Measurements from ENCODE around the gene LIMS2.

The LIMS2 gene

DNA sequence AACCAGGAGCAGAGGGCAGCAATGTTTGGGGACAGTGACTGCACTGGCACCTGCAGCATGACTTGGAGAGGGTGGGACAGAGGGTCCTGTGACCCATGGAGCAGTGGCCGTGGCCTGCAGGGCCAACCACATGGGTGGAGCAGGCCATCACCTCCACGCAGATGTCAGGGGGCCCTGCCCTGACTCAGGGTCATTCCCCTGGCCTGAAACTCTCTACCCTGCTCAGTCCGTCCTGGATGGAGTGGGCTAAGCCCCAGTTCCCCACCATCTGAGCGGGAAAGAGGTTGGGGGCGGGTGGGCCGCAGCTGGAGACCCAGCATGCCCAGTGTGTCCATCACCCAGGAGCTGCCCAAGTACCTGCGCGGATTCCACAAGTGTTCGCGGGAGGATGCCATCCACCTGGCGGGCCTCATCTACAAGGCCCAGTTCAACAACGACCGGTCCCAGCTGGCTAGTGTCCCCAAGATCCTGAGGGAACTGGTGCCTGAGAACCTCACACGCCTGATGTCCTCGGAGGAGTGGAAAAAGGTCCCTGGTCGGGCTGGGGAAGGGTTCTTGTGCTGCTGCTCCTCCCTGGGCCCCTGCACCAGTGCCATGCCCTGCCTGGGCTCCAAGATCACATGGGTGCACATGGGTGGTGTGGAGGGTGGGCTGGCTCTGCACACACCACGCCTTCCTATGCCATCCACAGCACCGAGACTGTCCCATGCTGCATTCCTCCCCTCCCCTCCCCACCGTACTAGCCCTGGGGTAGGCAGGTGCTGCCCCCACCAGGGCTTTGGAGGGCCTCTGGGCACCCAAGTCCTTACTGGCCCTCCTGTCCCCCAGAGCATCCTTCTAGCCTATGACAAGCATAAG is 39.7 kb downstream of the LIMS2 start:
- TF ChIP-seq, protein P1, sequence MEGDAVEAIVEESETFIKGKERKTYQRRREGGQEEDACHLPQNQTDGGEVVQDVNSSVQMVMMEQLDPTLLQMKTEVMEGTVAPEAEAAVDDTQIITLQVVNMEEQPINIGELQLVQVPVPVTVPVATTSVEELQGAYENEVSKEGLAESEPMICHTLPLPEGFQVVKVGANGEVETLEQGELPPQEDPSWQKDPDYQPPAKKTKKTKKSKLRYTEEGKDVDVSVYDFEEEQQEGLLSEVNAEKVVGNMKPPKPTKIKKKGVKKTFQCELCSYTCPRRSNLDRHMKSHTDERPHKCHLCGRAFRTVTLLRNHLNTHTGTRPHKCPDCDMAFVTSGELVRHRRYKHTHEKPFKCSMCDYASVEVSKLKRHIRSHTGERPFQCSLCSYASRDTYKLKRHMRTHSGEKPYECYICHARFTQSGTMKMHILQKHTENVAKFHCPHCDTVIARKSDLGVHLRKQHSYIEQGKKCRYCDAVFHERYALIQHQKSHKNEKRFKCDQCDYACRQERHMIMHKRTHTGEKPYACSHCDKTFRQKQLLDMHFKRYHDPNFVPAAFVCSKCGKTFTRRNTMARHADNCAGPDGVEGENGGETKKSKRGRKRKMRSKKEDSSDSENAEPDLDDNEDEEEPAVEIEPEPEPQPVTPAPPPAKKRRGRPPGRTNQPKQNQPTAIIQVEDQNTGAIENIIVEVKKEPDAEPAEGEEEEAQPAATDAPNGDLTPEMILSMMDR (IDR thresholded peaks at IDR 0.05; ENCODE audit: insufficient read depth, low read depth, low read length, missing control alignments) = no peak
- no peak for DNase-seq (ENCODE audit: low read depth)
- no peak overlapping the region for H3K4me3 ChIP-seq (ENCODE audit: low read depth, low read length)

DNA sequence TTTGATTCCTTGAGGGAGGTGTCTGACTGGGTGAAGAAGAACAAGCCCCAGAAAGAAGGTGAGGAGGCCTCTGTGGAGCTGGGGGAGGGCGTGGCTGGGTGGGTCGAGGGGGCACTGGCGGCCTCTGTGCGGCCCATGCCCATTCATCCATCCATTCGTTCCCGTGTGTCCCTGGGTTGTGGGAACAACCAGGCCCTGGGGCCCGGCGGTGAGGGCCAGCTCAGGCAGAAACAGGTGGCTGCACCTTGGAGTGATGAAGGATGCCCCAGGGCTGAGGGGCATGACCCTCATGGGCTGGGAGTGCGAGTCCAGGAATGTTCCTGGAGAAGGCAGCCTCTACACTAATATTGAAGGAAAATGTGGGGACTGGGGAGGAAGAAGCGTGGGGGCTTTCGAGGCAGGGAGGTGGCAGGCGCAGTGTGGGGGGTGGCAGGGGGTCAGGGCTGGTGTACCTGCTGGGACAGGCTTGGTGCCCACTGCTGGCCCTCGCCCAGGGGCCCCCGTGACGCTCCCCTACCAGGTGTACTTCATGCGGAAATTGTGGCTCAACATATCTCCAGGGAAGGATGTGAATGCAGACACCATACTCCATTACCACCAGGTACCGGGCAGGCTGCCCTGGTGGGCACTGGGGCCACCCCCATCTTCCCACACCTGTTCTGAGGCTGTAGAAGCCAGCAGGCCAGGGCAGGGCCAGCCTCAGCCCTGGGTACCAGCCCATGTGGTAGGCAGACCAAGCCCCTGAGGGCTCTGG is 40.5 kb downstream of the LIMS2 start:
- DNase-seq (ENCODE audit: low read depth) = no peak
- TF ChIP-seq, protein P1 (IDR thresholded peaks at IDR 0.05; ENCODE audit: insufficient read depth, low read depth, low read length, missing control alignments) = no peak
- no peak overlapping the region for H3K4me3 ChIP-seq (ENCODE audit: low read depth, low read length)

DNA sequence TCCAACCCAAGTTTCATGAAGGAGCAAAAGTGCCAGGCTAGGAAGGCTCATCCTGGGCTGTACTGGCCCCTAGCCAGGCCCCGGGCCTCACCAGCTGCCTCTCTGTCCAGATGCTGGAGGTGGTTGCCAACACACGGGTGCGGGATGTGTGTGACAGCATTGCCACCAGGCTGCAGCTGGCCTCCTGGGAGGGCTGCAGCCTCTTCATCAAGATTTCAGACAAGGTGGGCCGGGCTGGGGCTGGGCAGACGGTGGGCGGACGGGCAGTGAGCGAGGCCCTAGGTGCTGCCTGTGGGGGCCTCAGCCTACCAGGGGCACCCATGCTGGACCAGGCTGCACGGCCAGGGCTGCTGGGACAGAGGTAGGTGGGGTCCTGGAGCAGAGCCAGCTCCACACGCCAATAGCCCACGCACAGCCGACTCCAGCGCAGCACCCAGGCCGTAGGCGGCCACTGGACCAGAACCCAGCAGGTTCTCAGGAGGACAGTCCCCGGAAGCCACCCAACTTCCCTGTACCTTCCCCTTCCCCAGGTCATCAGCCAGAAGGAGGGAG is 41.2 kb downstream of the LIMS2 start:
- TF ChIP-seq, protein P1 (IDR thresholded peaks at IDR 0.05; ENCODE audit: insufficient read depth, low read depth, low read length, missing control alignments) = no peak
- DNase-seq (ENCODE audit: low read depth) = no peak
- H3K4me3 ChIP-seq (ENCODE audit: low read depth, low read length) = no peak overlapping the region

DNA sequence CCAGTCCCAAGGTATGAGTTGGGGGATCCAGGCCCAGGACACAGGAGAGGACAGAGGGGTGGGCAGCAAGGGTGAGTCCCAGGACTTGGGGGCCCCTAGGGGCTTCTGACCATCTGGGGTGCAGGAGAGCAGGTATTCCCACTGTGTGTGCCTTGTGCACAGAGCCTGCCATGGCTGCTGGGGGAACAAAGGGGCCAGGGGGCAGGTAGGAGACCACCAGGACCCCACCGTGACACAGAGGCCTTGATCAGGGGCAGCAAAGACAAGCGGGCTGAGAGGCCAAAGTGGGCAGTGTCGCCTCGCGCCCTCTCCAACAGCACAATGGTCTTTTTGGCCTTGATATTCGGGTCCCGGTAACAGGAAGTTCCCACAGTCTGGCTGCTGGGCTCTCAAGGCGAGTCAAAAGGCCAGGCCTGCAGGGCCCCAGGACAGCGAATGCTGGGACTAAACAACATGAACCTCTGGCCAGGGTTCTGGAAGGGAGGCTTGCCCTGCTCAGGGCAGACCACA is 41.7 kb downstream of the LIMS2 start:
- DNase-seq (ENCODE audit: low read depth) = no peak
- H3K4me3 ChIP-seq (ENCODE audit: low read depth, low read length) = no peak overlapping the region
- TF ChIP-seq, protein P1 (IDR thresholded peaks at IDR 0.05; ENCODE audit: insufficient read depth, low read depth, low read length, missing control alignments) = no peak

DNA sequence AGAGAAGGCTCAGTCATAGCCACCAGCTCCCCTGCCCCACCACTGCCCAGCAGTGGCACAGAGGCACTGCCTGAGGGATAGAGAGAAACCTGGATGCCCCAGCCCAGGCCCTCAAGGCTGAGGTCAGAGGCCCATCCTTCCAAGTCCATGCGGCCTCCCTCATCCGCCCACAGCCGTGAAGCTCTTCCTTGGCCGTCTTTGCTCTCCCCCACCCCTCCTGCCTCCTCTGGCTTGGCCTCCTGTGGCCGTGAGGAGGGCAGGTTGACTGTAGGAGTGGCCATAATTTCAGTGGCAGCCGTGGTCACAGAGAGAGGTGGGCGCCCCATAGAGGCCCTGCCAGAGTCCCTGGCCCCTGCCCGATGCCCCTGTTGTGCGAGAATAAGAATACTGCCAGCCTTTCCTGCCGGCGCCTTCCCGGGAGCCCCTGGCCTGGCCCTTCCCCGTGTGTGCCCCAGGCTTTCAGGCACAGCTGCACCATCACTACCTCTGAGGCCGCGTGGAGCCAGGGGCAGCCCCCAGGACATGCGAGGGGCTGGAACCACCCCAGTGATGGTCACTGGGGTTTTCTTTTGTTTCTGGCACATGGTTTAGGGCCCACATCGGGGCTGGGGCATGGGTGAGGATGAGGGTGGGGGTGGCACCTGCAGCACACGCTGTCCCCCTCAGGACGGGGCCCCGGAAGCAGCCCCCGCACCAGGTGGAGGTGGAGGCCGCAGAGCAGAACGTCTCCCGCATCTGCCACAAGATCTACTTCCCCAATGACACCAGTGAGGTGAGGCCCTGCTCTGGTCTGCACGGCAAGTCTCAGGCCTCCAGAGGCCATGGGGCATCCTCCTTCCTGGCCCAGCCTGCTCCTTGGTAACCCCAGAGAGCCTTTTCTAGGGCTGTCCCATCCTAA is 42.5 kb downstream of the LIMS2 start:
- no peak overlapping the region for H3K4me3 ChIP-seq (ENCODE audit: low read depth, low read length)
- TF ChIP-seq, protein P1 (IDR thresholded peaks at IDR 0.05; ENCODE audit: insufficient read depth, low read depth, low read length, missing control alignments) = no peak

DNA sequence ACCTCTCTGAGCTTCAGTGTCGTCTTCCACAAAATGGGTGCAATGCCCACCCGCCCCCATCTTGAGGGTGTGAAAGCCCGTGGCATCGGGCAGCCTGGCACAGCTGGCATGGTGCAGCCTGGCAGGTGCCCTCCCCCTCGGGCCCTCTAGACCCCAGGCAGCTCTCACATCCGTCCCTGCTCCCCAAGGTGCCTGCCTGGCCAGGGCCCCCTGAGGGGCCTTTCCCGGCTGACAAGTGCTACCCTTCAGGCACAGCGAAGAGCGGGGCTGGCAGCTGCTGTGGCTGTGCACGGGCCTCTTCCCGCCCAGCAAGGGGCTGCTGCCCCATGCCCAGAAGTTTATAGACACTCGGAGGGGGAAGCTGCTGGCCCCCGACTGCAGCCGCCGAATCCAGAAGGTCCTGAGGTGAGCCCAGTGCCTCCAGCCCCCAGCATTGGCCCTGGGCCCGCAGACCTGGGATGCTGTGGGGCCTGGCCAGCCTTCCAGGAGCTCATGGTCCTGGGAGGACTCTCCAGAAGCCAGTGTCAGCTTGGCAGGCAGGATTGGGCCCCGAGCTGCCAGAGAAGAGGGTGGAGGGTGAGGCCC is 43.2 kb downstream of the LIMS2 start:
- TF ChIP-seq, protein P1 (IDR thresholded peaks at IDR 0.05; ENCODE audit: insufficient read depth, low read depth, low read length, missing control alignments) = no peak
- H3K4me3 ChIP-seq (ENCODE audit: low read depth, low read length) = no peak overlapping the region

More for the DNA sequence above, 42.5 kb downstream of the LIMS2 start:
- peak; percentile 14 for DNase-seq (ENCODE audit: low read depth)

More for the DNA sequence above, 43.2 kb downstream of the LIMS2 start:
- DNase-seq (ENCODE audit: low read depth) = no peak
